ENCODE data around the gene CFAP46.

Gene CFAP46

DNA sequence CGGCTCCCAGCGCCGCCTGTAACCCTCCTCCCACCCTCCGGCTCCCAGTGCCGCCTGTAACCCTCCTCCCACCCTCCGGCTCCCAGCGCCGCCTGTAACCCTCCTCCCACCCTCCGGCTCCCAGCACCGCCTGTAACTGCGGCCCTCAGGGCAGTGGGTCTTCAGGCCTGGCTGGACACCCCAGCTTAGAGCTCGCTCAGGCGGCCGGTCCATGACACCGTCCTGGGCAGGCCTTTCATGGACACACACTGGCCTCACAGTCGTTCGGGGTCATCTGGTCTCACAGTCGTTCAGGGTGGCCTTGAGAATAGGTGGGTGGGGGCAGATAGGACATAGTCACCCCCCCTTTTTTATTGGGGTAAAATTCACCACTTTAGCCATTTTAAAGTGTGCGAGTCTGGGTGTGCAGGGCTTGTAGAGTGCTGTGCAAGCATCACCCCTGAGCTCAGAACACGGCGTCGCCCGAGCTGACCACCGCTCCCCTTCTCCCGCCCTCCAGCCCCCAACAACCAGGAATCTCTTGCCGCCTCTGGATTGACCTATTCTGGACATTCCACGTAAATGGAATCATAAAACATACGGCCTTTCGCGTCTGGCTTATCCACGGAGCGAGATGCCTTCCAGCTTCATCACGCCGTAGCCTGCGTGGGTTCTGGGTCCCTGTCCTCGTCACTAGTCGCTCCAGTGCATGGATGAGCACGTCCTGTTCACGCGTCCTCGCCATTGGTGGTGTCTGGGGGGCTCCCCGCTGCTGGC is 41.1 kb upstream of the CFAP46 start:
- no peak overlapping the region for H3K4me3 Mint-ChIP-seq
- no peaks in the 10 kb centered on the region for H3K27me3 Mint-ChIP-seq
- no peak overlapping the region for H3K27ac Mint-ChIP-seq
- no peaks in the 10 kb centered on the region for H3K9me3 Mint-ChIP-seq (ENCODE audit: low read depth)
- no peaks in the 10 kb centered on the region for H3K36me3 Mint-ChIP-seq
- H3K4me1 Mint-ChIP-seq (ENCODE audit: low read depth), result no peaks in the 10 kb centered on the region

DNA sequence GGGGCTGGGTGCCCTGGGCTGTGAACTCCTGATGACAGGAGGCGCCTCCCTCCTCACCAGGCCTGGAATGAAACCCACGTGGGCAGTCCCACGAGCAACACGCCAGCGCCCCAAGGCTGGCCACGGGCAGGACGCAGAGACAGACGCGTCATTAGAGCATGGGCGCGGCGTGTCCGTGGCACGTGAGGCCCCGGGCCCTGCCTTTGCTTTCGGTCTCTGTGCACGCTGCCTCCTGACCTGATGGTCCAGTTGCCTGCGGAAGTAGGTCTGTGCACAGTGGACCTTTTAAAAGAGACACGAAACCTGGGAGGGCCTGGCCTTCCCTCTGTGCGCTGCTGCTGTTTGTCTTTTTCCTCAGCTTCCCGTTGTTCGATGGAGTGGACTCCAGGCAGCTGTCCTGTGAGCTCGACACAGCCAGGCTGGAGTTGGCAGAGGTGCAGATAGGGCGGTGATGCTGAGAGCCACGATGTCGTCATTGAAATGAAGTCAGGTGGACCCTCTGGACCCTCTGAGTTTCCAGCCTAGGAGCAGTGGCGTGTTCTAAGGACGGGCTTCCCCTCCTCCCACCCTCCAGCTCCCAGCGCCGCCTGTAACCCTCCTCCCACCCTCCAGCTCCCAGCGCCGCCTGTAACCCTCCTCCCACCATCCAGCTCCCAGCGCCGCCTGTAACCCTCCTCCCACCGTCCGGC is 40.1 kb upstream of the CFAP46 start:
- no peaks in the 10 kb centered on the region for H3K36me3 Mint-ChIP-seq

DNA sequence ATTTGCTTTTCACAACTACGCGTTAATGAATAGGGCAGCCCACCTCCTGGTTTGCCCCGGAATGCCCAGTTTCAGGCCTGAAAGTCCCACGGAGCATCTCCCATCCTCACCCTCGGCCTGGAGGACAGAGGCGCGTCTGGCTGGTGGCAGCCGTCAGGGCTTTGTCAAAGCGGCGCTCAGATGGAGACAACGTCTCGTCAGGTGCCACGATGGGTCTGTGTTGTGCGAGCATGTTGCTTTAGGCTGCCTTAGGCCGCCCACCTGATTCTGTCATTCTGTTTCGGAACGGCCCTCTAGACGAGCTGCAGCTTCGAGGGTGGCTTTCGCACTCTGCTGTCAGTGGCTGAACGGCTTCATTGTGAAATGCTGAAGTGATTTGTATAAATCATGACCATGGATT is 39.4 kb upstream of the CFAP46 start:
- Mint-ChIP-seq H3K4me1 (ENCODE audit: low read depth) (no peaks in the 10 kb centered on the region), H3K4me3 (no peak overlapping the region), H3K27me3 (no peaks in the 10 kb centered on the region), H3K27ac (no peak overlapping the region), H3K36me3 (no peaks in the 10 kb centered on the region), H3K9me3 (ENCODE audit: low read depth) (no peaks in the 10 kb centered on the region)

More for the DNA sequence above, 40.1 kb upstream of the CFAP46 start:
- Mint-ChIP-seq H3K27me3 (no peaks in the 10 kb centered on the region), H3K4me3 (no peak overlapping the region), H3K9me3 (ENCODE audit: low read depth) (no peaks in the 10 kb centered on the region), H3K27ac (no peak overlapping the region), H3K4me1 (ENCODE audit: low read depth) (no peaks in the 10 kb centered on the region)

DNA sequence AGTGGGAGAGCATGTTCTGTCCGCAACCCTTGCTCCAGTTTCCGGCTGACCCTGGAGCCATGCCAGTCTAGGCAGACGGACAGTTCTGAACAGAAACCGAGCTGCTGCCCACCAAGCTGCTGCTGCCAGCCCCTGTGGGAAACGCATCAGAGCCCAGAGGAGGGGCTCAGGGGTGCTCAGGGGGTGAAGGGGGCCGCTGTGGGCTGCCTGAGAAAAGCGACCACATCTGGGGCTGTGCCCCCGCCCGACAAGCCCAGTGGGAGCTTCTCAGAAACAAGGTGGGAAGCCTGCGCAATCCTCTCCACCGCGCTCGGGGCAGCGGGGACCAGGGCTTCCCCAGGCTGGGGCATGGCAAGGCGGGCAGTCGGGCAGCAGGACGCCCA is 38.8 kb upstream of the CFAP46 start:
- Mint-ChIP-seq H3K27ac (no peak overlapping the region), H3K4me3 (no peak overlapping the region), H3K9me3 (ENCODE audit: low read depth) (no peaks in the 10 kb centered on the region), H3K27me3 (no peaks in the 10 kb centered on the region), H3K36me3 (no peaks in the 10 kb centered on the region), H3K4me1 (ENCODE audit: low read depth) (no peaks in the 10 kb centered on the region)

DNA sequence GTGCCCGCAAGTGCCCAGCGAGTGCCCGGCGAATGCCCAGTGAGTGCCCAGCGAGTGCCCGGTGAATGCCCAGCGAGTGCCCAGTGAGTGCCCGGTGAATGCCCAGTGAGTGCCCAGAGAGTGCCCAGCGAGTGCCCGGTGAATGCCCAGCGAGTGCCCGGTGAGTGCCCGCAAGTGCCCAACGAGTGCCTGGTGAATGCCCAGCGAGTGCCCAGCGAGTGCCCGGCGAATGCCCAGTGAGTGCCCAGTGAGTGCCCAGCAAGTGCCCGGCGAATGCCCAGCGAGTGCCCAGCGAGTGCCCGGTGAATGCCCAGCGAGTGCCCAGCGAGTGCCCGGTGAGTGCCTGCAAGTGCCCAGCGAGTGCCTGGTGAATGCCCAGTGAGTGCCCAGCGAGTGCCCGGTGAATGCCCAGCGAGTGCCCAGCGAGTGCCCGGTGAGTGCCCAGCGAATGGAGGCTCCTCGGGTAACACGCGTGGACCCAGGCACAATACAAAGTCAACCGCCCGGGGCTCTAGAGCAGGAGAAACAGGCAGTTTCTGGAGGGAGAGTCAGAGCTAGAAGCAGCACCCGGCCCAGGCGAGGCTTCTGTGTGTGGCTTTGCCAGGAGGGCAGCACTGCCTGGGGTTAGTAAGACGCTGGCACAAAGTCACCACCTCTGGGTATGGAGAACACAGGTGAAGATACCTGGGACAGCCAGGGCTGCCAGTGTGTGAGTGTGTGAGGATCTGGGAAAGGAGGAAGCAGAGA is 38.2 kb upstream of the CFAP46 start:
- H3K36me3 Mint-ChIP-seq, result no peaks in the 10 kb centered on the region
- H3K4me1 Mint-ChIP-seq (ENCODE audit: low read depth), result no peaks in the 10 kb centered on the region
- no peaks in the 10 kb centered on the region for H3K9me3 Mint-ChIP-seq (ENCODE audit: low read depth)
- no peak overlapping the region for H3K4me3 Mint-ChIP-seq
- peaks cover 2% of the 10 kb centered on the region for H3K27me3 Mint-ChIP-seq
- H3K27ac Mint-ChIP-seq, result no peak overlapping the region

DNA sequence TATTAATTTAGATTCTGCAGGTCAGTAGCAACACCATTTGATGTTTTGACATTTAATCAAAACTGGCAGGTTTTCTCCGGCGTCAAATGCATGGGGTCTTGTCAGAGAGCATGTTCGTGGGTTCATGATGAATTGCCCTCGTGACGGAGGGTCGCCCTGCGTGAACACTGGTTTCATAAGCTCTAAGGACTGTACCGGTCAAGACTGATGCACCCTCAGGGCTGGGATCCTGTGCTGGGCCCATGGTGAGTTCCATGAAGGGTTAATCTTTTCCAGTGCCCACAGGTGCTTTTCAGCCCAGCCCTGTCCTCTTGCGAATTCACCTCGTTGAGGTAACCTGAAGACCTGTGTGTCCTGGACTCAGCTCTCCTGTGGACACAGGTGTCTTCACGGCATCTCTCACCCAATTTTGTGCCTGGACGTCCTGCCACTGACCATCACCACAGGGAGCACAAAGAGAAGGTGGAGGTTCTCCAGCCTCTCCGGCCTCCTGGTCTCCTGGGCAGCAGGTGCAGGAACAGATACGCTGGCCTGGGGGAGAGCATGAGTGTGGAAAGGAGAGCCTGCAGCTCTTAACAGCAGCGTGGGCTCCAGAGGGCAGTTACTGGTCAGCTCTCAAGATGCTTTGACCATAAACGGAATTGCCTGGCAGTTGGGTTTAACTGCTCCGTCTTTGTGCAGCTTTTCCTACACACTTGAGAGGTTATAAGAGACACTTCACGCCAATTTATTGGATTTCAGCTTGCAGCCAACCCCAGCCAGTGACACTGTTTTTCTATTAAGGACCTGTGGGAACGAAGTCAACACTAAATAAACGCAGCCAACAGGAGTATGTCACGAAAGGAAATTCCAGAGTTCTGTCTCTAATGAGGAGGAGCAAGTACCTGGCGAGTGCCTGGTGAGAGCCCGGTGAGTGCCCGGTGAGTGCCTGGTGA is 37.4 kb upstream of the CFAP46 start:
- Mint-ChIP-seq H3K27me3 (peaks cover 5% of the 10 kb centered on the region), H3K27ac (no peak overlapping the region), H3K36me3 (no peaks in the 10 kb centered on the region), H3K4me3 (no peak overlapping the region), H3K9me3 (ENCODE audit: low read depth) (no peaks in the 10 kb centered on the region), H3K4me1 (ENCODE audit: low read depth) (no peaks in the 10 kb centered on the region)

DNA sequence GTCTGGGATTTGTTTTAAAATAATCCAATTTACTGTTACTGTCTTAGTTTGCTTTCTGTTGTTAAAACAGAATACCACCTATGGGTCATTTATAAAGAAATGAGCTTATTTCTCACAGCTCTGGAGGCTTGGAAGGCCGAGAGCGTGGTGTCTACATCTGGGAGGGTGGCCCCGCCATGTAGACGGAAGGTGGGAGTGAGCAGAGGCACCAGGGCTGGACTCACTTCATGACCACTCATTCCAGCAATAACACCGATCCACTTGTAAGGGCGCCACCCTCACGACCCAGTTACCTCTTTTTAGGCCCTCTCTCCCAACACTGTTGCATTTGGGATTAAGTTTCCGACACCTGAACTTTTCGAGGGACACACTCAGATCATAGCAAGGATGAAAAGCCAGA is 36.2 kb upstream of the CFAP46 start:
- Mint-ChIP-seq H3K27ac (no peak overlapping the region), H3K9me3 (ENCODE audit: low read depth) (no peaks in the 10 kb centered on the region), H3K36me3 (no peaks in the 10 kb centered on the region), H3K4me1 (ENCODE audit: low read depth) (no peaks in the 10 kb centered on the region), H3K27me3 (peaks cover 5% of the 10 kb centered on the region), H3K4me3 (no peak overlapping the region)

DNA sequence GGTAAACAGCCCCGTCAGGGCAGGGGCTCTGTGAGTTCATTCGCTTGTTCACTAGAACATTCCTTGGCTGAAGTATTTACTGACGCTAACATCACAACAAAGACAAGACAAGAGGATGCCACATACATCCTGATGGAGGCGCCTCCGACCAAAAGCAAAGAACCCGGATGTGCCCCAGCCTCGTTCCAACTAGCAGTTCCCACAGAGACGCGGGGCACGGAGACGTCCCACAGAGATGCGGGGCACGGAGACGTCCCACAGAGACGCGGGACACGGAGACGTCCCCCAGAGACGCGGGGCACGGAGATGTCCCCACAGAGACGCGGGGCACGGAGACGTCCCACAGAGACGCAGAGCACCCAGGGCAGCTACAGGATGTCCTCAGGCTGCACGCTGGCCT is 35.4 kb upstream of the CFAP46 start:
- H3K27me3 Mint-ChIP-seq, result peaks cover 5% of the 10 kb centered on the region
- H3K4me1 Mint-ChIP-seq (ENCODE audit: low read depth), result no peaks in the 10 kb centered on the region
- H3K27ac Mint-ChIP-seq, result no peak overlapping the region
- H3K9me3 Mint-ChIP-seq (ENCODE audit: low read depth), result no peaks in the 10 kb centered on the region
- H3K36me3 Mint-ChIP-seq, result no peaks in the 10 kb centered on the region
- H3K4me3 Mint-ChIP-seq, result no peak overlapping the region

DNA sequence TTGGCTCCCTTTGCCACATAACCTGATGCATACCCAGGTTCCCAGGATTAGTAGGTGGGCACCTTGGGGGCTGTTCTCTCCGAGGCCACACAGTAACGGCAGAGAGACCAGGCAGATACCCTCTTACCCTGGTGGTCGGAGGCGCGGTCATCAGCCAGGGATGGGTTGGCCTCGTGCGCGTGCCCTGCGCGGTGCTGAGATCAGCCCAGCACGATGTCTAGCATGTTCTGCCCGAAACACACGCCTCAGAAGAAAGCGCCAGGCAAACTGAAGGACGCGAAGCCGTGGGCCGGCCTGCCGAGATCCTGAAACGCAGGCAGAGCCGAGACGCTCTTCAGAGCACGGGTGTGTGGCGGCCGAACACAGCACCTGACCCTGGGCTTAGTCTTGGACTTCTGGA is 34.7 kb upstream of the CFAP46 start:
- Mint-ChIP-seq H3K4me3 (no peak overlapping the region), H3K27ac (no peak overlapping the region), H3K36me3 (no peaks in the 10 kb centered on the region), H3K9me3 (ENCODE audit: low read depth) (no peaks in the 10 kb centered on the region), H3K4me1 (ENCODE audit: low read depth) (no peaks in the 10 kb centered on the region), H3K27me3 (peaks cover 5% of the 10 kb centered on the region)

DNA sequence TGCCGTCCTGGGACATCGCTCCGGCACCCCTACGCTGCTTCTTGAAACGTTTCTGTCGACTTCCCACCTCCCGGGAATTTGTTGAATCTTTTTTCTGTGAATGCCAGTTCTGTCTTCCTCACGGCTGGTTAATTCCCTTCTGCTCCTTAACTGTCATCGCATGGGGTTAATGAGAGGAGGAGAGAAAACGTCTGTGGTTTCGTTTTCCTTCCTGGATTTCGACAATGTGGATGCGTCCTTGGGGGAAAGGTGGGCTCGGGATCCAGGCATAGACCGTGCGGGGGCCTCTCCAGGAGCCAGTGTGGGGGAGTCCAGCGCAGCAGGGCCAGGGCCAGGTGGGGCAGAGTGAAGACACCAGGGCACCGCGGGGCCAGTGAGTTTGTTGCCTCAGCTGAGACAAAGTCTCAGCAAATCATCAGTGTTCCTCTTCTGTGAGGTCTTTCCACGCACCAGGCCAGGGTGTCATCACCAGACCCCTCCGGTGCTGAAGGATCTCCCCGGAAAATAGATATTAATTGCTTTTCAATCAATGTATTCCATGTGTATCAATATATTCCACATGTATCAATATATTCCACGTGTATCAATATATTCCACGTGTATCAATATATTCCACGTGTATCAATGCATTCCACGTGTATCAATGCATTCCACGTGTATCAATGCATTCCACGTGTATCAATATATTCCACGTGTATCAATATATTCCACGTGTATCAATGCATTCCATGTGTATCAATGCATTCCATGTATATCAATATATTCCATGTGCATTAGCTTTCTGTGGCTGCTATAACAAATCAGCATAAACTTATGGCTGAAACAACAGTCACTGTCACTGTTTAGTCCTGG is 33.7 kb upstream of the CFAP46 start:
- H3K9me3 Mint-ChIP-seq (ENCODE audit: low read depth), result no peaks in the 10 kb centered on the region
- no peaks in the 10 kb centered on the region for H3K36me3 Mint-ChIP-seq
- no peaks in the 10 kb centered on the region for H3K4me1 Mint-ChIP-seq (ENCODE audit: low read depth)
- peaks cover 10% of the 10 kb centered on the region for H3K27me3 Mint-ChIP-seq
- H3K4me3 Mint-ChIP-seq, result no peak overlapping the region
- no peak overlapping the region for H3K27ac Mint-ChIP-seq

DNA sequence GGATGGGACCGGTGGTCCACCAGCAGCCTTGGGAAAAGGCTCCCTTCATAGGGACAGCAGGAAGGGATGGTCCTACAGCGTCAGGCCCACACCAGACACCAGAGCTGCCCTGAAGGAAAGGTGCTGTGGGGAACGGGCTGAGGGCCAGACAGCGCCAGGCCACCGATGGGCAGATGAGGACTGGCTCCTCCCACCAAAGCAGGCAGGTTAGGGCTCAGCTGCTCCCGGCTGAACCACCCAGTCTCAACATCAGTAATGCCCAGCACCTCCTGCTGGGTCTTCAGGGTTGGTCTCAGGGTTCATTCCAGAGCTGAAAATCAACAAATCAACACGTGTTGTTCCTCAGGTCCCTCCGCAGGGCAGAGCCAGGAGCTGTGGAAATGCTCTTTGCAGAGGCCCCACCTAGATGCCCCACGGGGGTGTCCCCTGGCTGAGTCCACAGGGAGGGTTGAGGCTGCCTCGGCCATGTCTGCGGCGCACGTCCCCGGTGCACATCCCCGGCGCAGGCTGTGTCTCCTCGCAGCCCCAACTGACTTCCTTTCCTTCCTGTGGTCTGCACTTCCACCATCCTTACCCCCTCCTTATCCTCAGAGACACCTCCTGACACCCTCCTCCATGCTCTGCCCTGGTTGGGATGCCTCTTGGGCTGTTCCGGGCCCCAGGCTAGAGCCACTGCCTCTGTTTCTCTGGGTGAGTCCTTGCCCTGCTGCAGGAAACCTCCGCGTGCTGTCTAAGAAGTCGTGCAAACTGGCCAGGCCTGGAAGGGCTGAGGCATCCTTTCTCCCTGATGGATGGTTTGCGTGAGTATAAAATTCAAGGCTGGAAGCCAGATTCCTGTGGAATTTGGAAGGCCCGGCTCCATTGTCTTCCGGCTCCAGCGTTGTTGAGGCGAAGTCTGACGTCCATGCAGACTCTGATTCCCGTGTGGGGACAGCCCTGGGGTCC is 32.8 kb upstream of the CFAP46 start:
- Mint-ChIP-seq H3K4me3 (no peak overlapping the region), H3K4me1 (ENCODE audit: low read depth) (no peaks in the 10 kb centered on the region), H3K36me3 (no peaks in the 10 kb centered on the region), H3K27me3 (peaks cover 10% of the 10 kb centered on the region), H3K9me3 (ENCODE audit: low read depth) (no peaks in the 10 kb centered on the region), H3K27ac (no peak overlapping the region)

DNA sequence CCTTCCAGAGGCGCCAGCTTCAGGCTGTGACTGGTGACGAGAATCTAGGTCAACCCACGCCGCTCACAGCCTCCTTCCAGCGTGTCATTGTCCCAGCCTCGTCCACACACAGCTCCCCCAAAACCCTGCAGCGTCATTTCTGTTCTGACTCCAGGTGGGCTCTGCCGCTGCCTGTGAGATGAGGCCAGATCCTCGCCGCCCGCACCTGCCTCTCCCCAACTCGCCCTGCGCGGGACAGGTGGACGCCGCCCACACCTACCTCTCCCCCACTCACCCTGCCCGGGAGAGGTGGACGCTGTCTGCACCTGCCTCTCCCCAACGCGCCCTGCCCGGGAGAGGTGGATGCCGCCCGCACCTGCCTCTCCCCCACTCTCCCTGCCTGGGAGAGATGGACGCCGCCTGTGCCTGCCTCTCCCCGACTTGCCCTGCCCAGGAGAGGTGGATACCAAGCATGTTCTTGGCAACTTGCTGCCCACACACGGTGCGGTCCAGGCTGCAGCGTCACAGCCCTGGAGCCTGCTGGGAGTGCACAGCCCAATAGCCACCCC is 32.0 kb upstream of the CFAP46 start:
- no peaks in the 10 kb centered on the region for H3K4me1 Mint-ChIP-seq (ENCODE audit: low read depth)
- peaks cover 10% of the 10 kb centered on the region for H3K27me3 Mint-ChIP-seq
- H3K36me3 Mint-ChIP-seq, result no peaks in the 10 kb centered on the region
- no peak overlapping the region for H3K27ac Mint-ChIP-seq
- H3K4me3 Mint-ChIP-seq, result no peak overlapping the region
- H3K9me3 Mint-ChIP-seq (ENCODE audit: low read depth), result no peaks in the 10 kb centered on the region

DNA sequence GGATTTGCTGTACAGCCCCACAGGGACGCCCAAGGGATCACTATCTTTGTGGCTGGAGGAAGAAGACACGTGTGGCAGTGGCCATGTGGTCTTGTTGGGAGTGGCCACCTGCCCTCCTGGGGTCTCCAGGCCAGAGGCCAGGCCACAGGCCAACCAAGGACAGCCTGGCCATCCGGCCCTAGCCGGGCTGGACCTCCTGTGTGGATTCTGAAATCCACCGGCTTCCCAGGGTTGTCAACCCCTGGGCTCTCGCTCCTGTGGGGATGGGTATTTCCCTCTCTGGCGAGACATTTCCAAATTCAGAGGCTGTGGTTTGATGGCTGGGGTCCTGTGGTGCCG is 31.5 kb upstream of the CFAP46 start:
- H3K4me1 Mint-ChIP-seq (ENCODE audit: low read depth), result no peaks in the 10 kb centered on the region
- H3K27me3 Mint-ChIP-seq, result peaks cover 10% of the 10 kb centered on the region
- H3K36me3 Mint-ChIP-seq, result no peaks in the 10 kb centered on the region
- no peak overlapping the region for H3K27ac Mint-ChIP-seq
- H3K4me3 Mint-ChIP-seq, result no peak overlapping the region
- no peaks in the 10 kb centered on the region for H3K9me3 Mint-ChIP-seq (ENCODE audit: low read depth)
